Stimulated activated CD8-positive, alpha-beta memory T cell treated with anti-CD3 and anti-CD28 coated beads, Interleukin-12 subunit alpha, Interleukin-12 subunit beta, amount 100 ng/mL, for 24 hours (primary cell): ENCODE measurements around the gene COG2.
"Not testable (repeated sequence)": the region's sequence is repeated elsewhere in the genome, so short reads cannot be mapped to it uniquely, and the experiment has no call there.

ENCODE experiments used
- DNase-seq: peaks from one replicate; pipeline ENCODE4 v3.0.0-alpha.2; 2020; ENCODE audit errors: extremely low read depth

Gene COG2

GRCh38 chr1:230642263-230642959 is at the start of gene COG2:
Gene COG2, plus strand, starts transcription at chr1:230642481. Its CDS starts 126 bp downstream, at chr1:230642607.
- DNase-seq: peak; percentile 93

- DNase-seq: no peak
Observed at GRCh38 chr1:230592848-230593414, 49.4 kb upstream of the COG2 start.

- DNase-seq: no peak
Observed at GRCh38 chr1:230594214-230594773, 48.0 kb upstream of the COG2 start.

GRCh38 chr1:230595181-230595580 is 47.1 kb upstream of the COG2 start:
- DNase-seq: no peak

GRCh38 chr1:230596306-230596705 is 46.0 kb upstream of the COG2 start:
- DNase-seq: no peak

GRCh38 chr1:230598745-230599144 is 43.5 kb upstream of the COG2 start:
- DNase-seq: no peak

GRCh38 chr1:230599926-230600656 is 42.2 kb upstream of the COG2 start:
- no peak for DNase-seq

GRCh38 chr1:230600657-230601400 is 41.5 kb upstream of the COG2 start:
- not testable (repeated sequence) for DNase-seq

- DNase-seq: no peak
Observed at GRCh38 chr1:230609208-230609607, 33.1 kb upstream of the COG2 start.

- DNase-seq: no peak
Observed at GRCh38 chr1:230610589-230610988, 31.7 kb upstream of the COG2 start.

- no peak for DNase-seq
Observed at GRCh38 chr1:230611128-230611877, 31.0 kb upstream of the COG2 start.

- DNase-seq: no peak
Observed at GRCh38 chr1:230611878-230612235, 30.4 kb upstream of the COG2 start.

GRCh38 chr1:230612651-230613050 is 29.6 kb upstream of the COG2 start:
- DNase-seq: no peak

GRCh38 chr1:230614121-230614520 is 28.2 kb upstream of the COG2 start:
- no peak for DNase-seq

GRCh38 chr1:230618537-230618936 is 23.7 kb upstream of the COG2 start:
- DNase-seq: no peak

GRCh38 chr1:230620649-230621323 is 21.5 kb upstream of the COG2 start:
- no peak for DNase-seq

- DNase-seq: no peak
Observed at GRCh38 chr1:230621324-230622030, 20.8 kb upstream of the COG2 start.

- no peak for DNase-seq
Observed at GRCh38 chr1:230622151-230622550, 20.1 kb upstream of the COG2 start.

- DNase-seq: no peak
Observed at GRCh38 chr1:230624097-230624713, 18.1 kb upstream of the COG2 start.

GRCh38 chr1:230626232-230626631 is 16.0 kb upstream of the COG2 start:
- no peak for DNase-seq
